Upper lobe of left lung (tissue), 4 donors: ENCODE results near the gene RDH5.

ENCODE experiments used
- POLR2A ChIP-seq, 4 donors: fragments of 450-650 bp; IDR thresholded peaks; one replicate each; pipeline ENCODE4 v1.5.1; 2016 to 2017; ENCODE audit warnings: antibody characterized with exemption in 4 of 4, mild to moderate bottlenecking in 2 of 4
- POLR2AphosphoS5 ChIP-seq, 2 donors: sonication (generic); formaldehyde crosslinking; IDR thresholded peaks; one replicate each; pipeline ENCODE4 v1.5.1; 2017; ENCODE audit warnings: antibody characterized with exemption in 2 of 2
- TF ChIP-seq, protein P1 (sequence below), 6 experiments: fragments of 450-650 bp in 4 of 6; fragments of 200-600 bp in 2 of 6; sonication (generic) in 2 of 6; IDR thresholded peaks; one replicate each; pipeline ENCODE4 v1.5.1; 2016 to 2019; ENCODE audit warnings: antibody characterized with exemption in 6 of 6

DNA sequence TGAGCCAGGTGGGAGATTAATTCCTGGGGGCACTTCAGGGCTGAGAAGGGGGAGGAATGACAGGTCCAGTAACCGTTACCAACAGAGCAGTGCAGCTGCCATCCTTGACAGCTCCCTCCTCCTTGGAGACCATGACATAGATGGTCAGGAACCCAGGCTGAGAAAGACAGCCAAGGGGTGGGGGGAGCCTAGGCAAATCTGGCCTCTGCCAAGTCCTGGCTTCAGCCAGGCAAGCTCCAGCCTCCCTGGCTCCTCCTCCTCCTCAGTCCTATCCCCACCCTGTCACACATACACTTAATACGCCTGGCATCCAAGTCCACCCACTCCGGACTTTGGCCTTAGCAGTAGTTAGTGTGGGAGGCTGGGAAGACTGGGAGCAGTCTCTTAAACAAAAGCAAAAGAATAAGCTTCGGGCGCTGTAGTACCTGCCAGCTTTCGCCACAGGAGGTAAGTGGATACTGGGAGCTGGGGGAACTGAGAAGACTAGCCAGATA, at the start of gene RDH5:
- TF ChIP-seq, protein P1, sequence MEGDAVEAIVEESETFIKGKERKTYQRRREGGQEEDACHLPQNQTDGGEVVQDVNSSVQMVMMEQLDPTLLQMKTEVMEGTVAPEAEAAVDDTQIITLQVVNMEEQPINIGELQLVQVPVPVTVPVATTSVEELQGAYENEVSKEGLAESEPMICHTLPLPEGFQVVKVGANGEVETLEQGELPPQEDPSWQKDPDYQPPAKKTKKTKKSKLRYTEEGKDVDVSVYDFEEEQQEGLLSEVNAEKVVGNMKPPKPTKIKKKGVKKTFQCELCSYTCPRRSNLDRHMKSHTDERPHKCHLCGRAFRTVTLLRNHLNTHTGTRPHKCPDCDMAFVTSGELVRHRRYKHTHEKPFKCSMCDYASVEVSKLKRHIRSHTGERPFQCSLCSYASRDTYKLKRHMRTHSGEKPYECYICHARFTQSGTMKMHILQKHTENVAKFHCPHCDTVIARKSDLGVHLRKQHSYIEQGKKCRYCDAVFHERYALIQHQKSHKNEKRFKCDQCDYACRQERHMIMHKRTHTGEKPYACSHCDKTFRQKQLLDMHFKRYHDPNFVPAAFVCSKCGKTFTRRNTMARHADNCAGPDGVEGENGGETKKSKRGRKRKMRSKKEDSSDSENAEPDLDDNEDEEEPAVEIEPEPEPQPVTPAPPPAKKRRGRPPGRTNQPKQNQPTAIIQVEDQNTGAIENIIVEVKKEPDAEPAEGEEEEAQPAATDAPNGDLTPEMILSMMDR (IDR thresholded peaks at IDR 0.05) = no peak
- no peak for TF ChIP-seq POLR2AphosphoS5 (IDR thresholded peaks at IDR 0.05)
- TF ChIP-seq POLR2A (IDR thresholded peaks at IDR 0.05) = no peak
